Measurements from ENCODE around the gene LBHD2. TPM values are rescaled to one million over a fixed set of nuclear protein-coding genes. Genes with fewer than 3 reads are reported as not detected.
A peak's percentile ranks its signal among the peaks of the same experiment; 100 is the strongest.

Gene LBHD2
- total RNA-seq, 2 donors from 2014 or later = not detected

GRCh38 chr14:103121121-103121845 lies 37.3 kb downstream of the LBHD2 start:
- H3K27me3 Mint-ChIP-seq (ENCODE audit: insufficient read depth) = peaks cover 31% of the 10 kb centered on the region
- H3K36me3 Mint-ChIP-seq (ENCODE audit: low read depth) = no peaks in the 10 kb centered on the region
- H3K9me3 ChIP-seq (ENCODE audit: control insufficient read depth, low read length) = no peaks in the 10 kb centered on the region
- H3K27me3 ChIP-seq (ENCODE audit: control insufficient read depth, insufficient read depth, low read length, poor library complexity, severe bottlenecking) = no peaks in the 10 kb centered on the region
- TF ChIP-seq CTCF (conservative IDR thresholded peaks at IDR 0.05) = no peak
- no peak overlapping the region for H3K9ac ChIP-seq (ENCODE audit: extremely low read depth, low read length, poor library complexity, severe bottlenecking)
- no peaks in the 10 kb centered on the region for H3K36me3 ChIP-seq (ENCODE audit: control insufficient read depth, insufficient read depth, low read length)
- no peaks in the 10 kb centered on the region for H3K4me1 ChIP-seq (ENCODE audit: control insufficient read depth, insufficient read depth, low read length)
- 66 to 79% methylated on average over 8 to 17 of the region's 18 CpGs for WGBS, 2 experiments (ENCODE audit: insufficient coverage in 1 of 2, insufficient read length in 1 of 2)
- peaks cover 9% of the 10 kb centered on the region for H3K4me1 Mint-ChIP-seq
- H3K27ac ChIP-seq (ENCODE audit: low read depth, low read length) = peak overlapping the region; percentile 49
- no peak overlapping the region for H3K4me3 ChIP-seq (ENCODE audit: low read length)
- H3K27ac Mint-ChIP-seq = no peak overlapping the region
- peak; percentile 79 for DNase-seq
- H3K9me3 Mint-ChIP-seq = no peaks in the 10 kb centered on the region
- H3K4me3 Mint-ChIP-seq = no peak overlapping the region

GRCh38 chr14:103121846-103122584 lies 38.0 kb downstream of the LBHD2 start:
- peaks cover 11% of the 10 kb centered on the region for H3K4me1 Mint-ChIP-seq
- peaks cover 33% of the 10 kb centered on the region for H3K27me3 Mint-ChIP-seq (ENCODE audit: insufficient read depth)
- no peak overlapping the region for H3K9ac ChIP-seq (ENCODE audit: extremely low read depth, low read length, poor library complexity, severe bottlenecking)
- H3K27me3 ChIP-seq (ENCODE audit: control insufficient read depth, insufficient read depth, low read length, poor library complexity, severe bottlenecking) = no peaks in the 10 kb centered on the region
- TF ChIP-seq CTCF (conservative IDR thresholded peaks at IDR 0.05) = no peak
- H3K9me3 ChIP-seq (ENCODE audit: control insufficient read depth, low read length) = no peaks in the 10 kb centered on the region
- H3K27ac Mint-ChIP-seq = no peak overlapping the region
- H3K36me3 Mint-ChIP-seq (ENCODE audit: low read depth) = no peaks in the 10 kb centered on the region
- DNase-seq = peak; percentile 91
- H3K4me1 ChIP-seq (ENCODE audit: control insufficient read depth, insufficient read depth, low read length) = no peaks in the 10 kb centered on the region
- 26 to 51% methylated on average over 18 to 22 of the region's 23 CpGs for WGBS, 2 experiments (ENCODE audit: insufficient coverage in 1 of 2, insufficient read length in 1 of 2)
- H3K27ac ChIP-seq (ENCODE audit: low read depth, low read length) = peak overlapping the region; percentile 94
- H3K9me3 Mint-ChIP-seq = no peaks in the 10 kb centered on the region
- H3K4me3 Mint-ChIP-seq = peak overlapping the region; percentile 41
- no peaks in the 10 kb centered on the region for H3K36me3 ChIP-seq (ENCODE audit: control insufficient read depth, insufficient read depth, low read length)
- H3K4me3 ChIP-seq (ENCODE audit: low read length) = no peak overlapping the region

GRCh38 chr14:103122585-103122946 lies 38.6 kb downstream of the LBHD2 start:
- Histone ChIP-seq H3K4me3 (ENCODE audit: low read length) (no peak overlapping the region), H3K9ac (ENCODE audit: extremely low read depth, low read length, poor library complexity, severe bottlenecking) (no peak overlapping the region), H3K27me3 (ENCODE audit: control insufficient read depth, insufficient read depth, low read length, poor library complexity, severe bottlenecking) (no peaks in the 10 kb centered on the region), H3K9me3 (ENCODE audit: control insufficient read depth, low read length) (no peaks in the 10 kb centered on the region), H3K4me1 (ENCODE audit: control insufficient read depth, insufficient read depth, low read length) (no peaks in the 10 kb centered on the region), H3K27ac (ENCODE audit: low read depth, low read length) (peak overlapping the region; percentile 94), H3K36me3 (ENCODE audit: control insufficient read depth, insufficient read depth, low read length) (no peaks in the 10 kb centered on the region)
- no peaks in the 10 kb centered on the region for H3K36me3 Mint-ChIP-seq (ENCODE audit: low read depth)
- peaks cover 11% of the 10 kb centered on the region for H3K4me1 Mint-ChIP-seq
- H3K4me3 Mint-ChIP-seq = peak overlapping the region; percentile 41
- no peaks in the 10 kb centered on the region for H3K9me3 Mint-ChIP-seq
- H3K27me3 Mint-ChIP-seq (ENCODE audit: insufficient read depth) = peaks cover 36% of the 10 kb centered on the region
- no peak for TF ChIP-seq CTCF (conservative IDR thresholded peaks at IDR 0.05)
- H3K27ac Mint-ChIP-seq = no peak overlapping the region
- peak; percentile 87 for DNase-seq
- 35 to 46% methylated on average over 9 to 15 of the region's 15 CpGs for WGBS, 2 experiments (ENCODE audit: insufficient coverage in 1 of 2, insufficient read length in 1 of 2)

Measured in endodermal cell (in vitro differentiated cells).